Large intestine (tissue), 3 donors: ENCODE data around the gene TM4SF4. TPM values are rescaled to one million over a fixed set of nuclear protein-coding genes. Genes with fewer than 3 reads are reported as not detected.

ENCODE experiments used
- DNase-seq, 2 donors: peaks; one replicate each; pipeline versions ENCODE4 v3.0.0 to v3.0.0-alpha.2; 2013
- H3K27ac ChIP-seq: one replicate; pipeline ENCODE4 v1.5.1; 2013; ENCODE audit warnings: low read length
- H3K27me3 ChIP-seq: 2 replicates; pipeline ENCODE4 v1.6.1; 2013; ENCODE audit warnings: low read length; ENCODE audit not compliant: control insufficient read depth, insufficient read depth
- H3K36me3 ChIP-seq: 2 replicates; pipeline ENCODE4 v1.6.1; 2013; ENCODE audit warnings: low read length; ENCODE audit not compliant: control insufficient read depth, insufficient read depth
- H3K4me1 ChIP-seq: one replicate; pipeline ENCODE4 v1.6.1; 2013; ENCODE audit warnings: low read length; ENCODE audit not compliant: control insufficient read depth, insufficient read depth
- H3K4me3 ChIP-seq: one replicate; pipeline ENCODE4 v1.5.1; 2013; ENCODE audit warnings: low read length
- H3K9me3 ChIP-seq: one replicate; pipeline ENCODE4 v1.6.1; 2013; ENCODE audit warnings: mild to moderate bottlenecking, low read depth, low read length, moderate library complexity; ENCODE audit not compliant: control insufficient read depth
- WGBS: methylation state at CpG from one replicate; pipeline ENCODE4 v1.1.5; 2013; ENCODE audit warnings: low lambda C conversion rate; ENCODE audit not compliant: insufficient coverage; 5-methylcytosine and 5-hydroxymethylcytosine counted together
- polyA plus RNA-seq: library from polyadenylated mRNA; unstranded; fragments of 120-200 nt; gene quantifications from one replicate; pipeline ENCODE4 v1.2.1, GENCODE V29; 2013

Gene TM4SF4
- polyA plus RNA-seq, 1 donor: 56.5 TPM

- no peaks in the 10 kb centered on the region for H3K36me3 ChIP-seq
- peaks cover 10% of the 10 kb centered on the region for H3K9me3 ChIP-seq
- 61% methylated on average over 2 of the region's 10 CpGs for WGBS
- no peak overlapping the region for H3K27ac ChIP-seq
- peak in 1 of 2 donors; percentile 47 for DNase-seq
- H3K27me3 ChIP-seq: no peaks in the 10 kb centered on the region
- no peak overlapping the region for H3K4me3 ChIP-seq
- H3K4me1 ChIP-seq: peaks cover 3% of the 10 kb centered on the region
These were observed 9.1 kb upstream of the TM4SF4 start for GRCh38 chr3:149465351-149465883.

- 80% methylated on average over 2 of the region's 4 CpGs for WGBS
- Histone ChIP-seq H3K27me3 (no peaks in the 10 kb centered on the region), H3K27ac (no peak overlapping the region), H3K4me3 (no peak overlapping the region), H3K9me3 (peaks cover 10% of the 10 kb centered on the region), H3K36me3 (no peaks in the 10 kb centered on the region), H3K4me1 (no peaks in the 10 kb centered on the region)
- DNase-seq: no peak
These were observed 8.3 kb upstream of the TM4SF4 start for GRCh38 chr3:149466192-149466591.

GRCh38 chr3:149468504-149469212 is 5.8 kb upstream of the TM4SF4 start:
- Histone ChIP-seq H3K4me1 (peaks cover 19% of the 10 kb centered on the region), H3K27me3 (no peaks in the 10 kb centered on the region), H3K27ac (no peak overlapping the region), H3K36me3 (no peaks in the 10 kb centered on the region), H3K4me3 (no peak overlapping the region), H3K9me3 (peaks cover 10% of the 10 kb centered on the region)
- no CpG with 5 or more reads among the region's 2 CpGs for WGBS
- peak in 1 of 2 donors; percentile 51 for DNase-seq

GRCh38 chr3:149470381-149470780 is 4.1 kb upstream of the TM4SF4 start:
- H3K4me1 ChIP-seq: peaks cover 30% of the 10 kb centered on the region
- H3K4me3 ChIP-seq: no peak overlapping the region
- 88% methylated on average over 2 of the region's 3 CpGs for WGBS

GRCh38 chr3:149472030-149472797 is 2.3 kb upstream of the TM4SF4 start:
- WGBS: no CpG with 5 or more reads among the region's 2 CpGs
- Histone ChIP-seq H3K4me1 (peaks cover 30% of the 10 kb centered on the region), H3K27ac (peak overlapping the region; percentile 80), H3K4me3 (no peak overlapping the region), H3K9me3 (no peaks in the 10 kb centered on the region), H3K36me3 (no peaks in the 10 kb centered on the region), H3K27me3 (no peaks in the 10 kb centered on the region)
- no peak for DNase-seq

More at GRCh38 chr3:149470381-149470780, 4.1 kb upstream of the TM4SF4 start:
- Histone ChIP-seq H3K9me3 (no peaks in the 10 kb centered on the region), H3K27ac (no peak overlapping the region), H3K36me3 (no peaks in the 10 kb centered on the region), H3K27me3 (no peaks in the 10 kb centered on the region)
- no peak for DNase-seq

- WGBS: 60% methylated on average over 1 of the region's 7 CpGs
- Histone ChIP-seq H3K27me3 (no peaks in the 10 kb centered on the region), H3K9me3 (no peaks in the 10 kb centered on the region), H3K4me3 (no peak overlapping the region), H3K27ac (peak overlapping the region; percentile 80), H3K4me1 (peaks cover 30% of the 10 kb centered on the region), H3K36me3 (no peaks in the 10 kb centered on the region)
- DNase-seq: peak; percentile 68 to 81
These were observed 894 bp upstream of the TM4SF4 start for GRCh38 chr3:149473357-149474249.

- H3K9me3 ChIP-seq: no peaks in the 10 kb centered on the region
- peak overlapping the region; percentile 25 for H3K4me3 ChIP-seq
- no peaks in the 10 kb centered on the region for H3K36me3 ChIP-seq
- WGBS: no CpG with 5 or more reads among the region's 7 CpGs
- peaks cover 36% of the 10 kb centered on the region for H3K4me1 ChIP-seq
- DNase-seq: no peak
- H3K27me3 ChIP-seq: no peaks in the 10 kb centered on the region
- no peak overlapping the region for H3K27ac ChIP-seq
These were observed 1.1 kb downstream of the TM4SF4 start for GRCh38 chr3:149475451-149476060.

GRCh38 chr3:149476225-149476624 is 1.7 kb downstream of the TM4SF4 start:
- no peaks in the 10 kb centered on the region for H3K27me3 ChIP-seq
- peak overlapping the region; percentile 25 for H3K4me3 ChIP-seq
- no peaks in the 10 kb centered on the region for H3K36me3 ChIP-seq
- no peak overlapping the region for H3K27ac ChIP-seq
- WGBS: no CpG with 5 or more reads among the region's 4 CpGs
- peak in 1 of 2 donors; percentile 41 for DNase-seq
- H3K9me3 ChIP-seq: no peaks in the 10 kb centered on the region
- peaks cover 36% of the 10 kb centered on the region for H3K4me1 ChIP-seq

- no peak for DNase-seq
- H3K9me3 ChIP-seq: no peaks in the 10 kb centered on the region
- no peak overlapping the region for H3K4me3 ChIP-seq
- 93% methylated on average over 2 of the region's 14 CpGs for WGBS
- H3K27me3 ChIP-seq: no peaks in the 10 kb centered on the region
- H3K27ac ChIP-seq: no peak overlapping the region
- peaks cover 7% of the 10 kb centered on the region for H3K4me1 ChIP-seq
- peaks cover 2% of the 10 kb centered on the region for H3K36me3 ChIP-seq
These were observed 5.3 kb downstream of the TM4SF4 start for GRCh38 chr3:149479621-149480325.
